Measurements from ENCODE around the gene ZCCHC24.

Gene ZCCHC24

DNA sequence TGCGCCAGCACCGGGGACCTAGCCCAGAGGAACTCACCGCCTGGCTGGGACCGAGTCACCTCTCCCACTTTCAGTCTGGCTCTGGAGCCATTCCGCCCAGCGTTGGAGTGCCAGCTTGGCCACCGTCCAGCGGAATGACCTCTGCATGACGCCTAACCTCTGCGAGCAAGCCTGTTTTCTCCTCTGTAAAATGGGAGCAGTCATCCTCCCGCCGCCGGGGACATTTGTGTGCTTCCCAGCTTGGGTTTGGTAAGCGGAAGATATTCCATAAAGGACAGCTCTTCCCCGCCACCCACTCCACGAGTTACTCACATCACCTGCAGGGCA, 1.3 kb upstream of the ZCCHC24 start:
- DNase-seq: peak in 15 of 56 donors; percentile 37 to 86 (median 53)

DNA sequence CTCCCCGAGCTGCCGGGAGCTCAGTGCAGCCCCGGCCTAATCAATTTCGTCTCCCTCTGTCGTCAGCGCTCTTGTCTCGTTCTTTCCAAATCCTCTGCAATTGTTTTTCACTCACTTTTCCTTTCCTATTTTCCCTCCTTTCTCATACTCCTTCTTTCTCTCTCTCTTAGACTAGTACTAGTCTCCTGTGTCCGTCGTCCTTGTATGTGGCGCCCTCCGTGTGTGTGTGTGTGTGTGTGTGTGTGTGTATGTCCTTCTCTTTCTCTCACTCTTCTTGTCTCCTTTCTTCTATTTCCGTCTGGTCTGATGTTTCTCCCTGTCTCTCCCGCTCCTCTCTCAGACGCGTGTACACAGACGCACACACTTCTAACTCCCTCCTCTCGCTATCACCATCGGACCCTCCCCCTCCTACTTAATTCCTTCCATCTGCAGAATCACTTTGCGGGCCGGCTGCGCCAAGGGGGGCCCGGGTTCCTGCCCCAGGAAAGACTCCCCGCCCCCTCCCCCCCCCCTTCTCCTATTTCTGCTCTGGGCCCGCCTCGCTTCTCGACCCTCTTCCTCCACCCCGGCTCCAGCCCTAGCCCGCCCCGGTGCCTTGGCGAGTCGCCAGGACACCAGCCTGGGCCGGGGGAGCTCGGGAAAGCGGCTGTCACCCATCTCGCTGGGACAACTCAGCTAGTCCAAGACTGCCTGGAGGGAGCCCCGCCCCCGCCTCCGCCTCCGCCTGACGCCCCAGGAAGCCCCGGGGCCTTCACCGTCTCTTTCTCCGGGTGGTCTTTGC, 743 bp upstream of the ZCCHC24 start:
- DNase-seq: peak in 10 of 56 donors; percentile 46 to 83 (median 62)

DNA sequence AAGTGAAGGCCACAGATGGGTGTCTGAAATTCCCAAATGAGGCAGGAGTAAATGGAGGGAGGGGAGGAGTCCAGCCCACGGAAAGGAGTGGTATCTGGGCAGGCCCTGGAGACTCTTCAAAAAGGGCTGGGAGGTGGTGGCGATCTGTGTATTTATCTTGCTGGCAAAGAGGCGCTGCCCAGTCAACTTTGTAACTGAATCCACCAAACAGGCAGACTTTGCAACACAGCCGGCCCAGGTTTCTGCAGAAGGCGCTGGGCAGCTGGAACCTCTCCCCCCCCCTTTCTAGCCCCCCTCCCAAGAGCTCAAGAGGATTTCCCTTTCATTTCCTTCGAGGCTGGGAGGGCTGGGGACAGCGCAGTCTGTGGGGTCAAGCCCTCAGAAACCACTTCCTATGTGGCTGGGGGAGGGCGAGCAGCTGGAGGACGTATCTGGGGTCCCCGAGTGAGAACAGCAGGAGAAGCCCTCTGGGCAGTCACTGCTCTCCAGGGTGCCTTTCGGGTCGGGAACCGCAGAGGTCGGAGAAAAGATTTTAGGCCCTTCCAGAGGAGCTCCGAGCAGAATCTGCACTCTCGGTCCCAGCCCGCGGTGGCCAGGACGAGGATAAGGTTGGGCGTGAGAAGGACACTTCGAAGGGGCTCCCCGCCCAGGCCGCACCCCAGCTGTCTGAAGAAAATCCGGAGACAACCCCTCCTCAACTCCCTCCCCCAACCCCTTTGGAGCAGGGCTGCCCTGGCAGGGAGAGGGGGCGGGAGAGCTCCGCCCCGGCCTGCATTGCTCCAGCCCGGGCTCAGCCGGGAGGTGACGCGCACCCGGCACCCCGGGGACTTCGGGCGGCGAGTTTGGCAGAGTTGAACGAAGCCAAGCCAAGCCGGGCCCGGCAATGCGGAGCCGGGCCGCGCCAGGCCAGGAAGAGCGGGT, 965 bp downstream of the ZCCHC24 start:
- DNase-seq: peak in 13 of 56 donors; percentile 30 to 65 (median 50)

DNA sequence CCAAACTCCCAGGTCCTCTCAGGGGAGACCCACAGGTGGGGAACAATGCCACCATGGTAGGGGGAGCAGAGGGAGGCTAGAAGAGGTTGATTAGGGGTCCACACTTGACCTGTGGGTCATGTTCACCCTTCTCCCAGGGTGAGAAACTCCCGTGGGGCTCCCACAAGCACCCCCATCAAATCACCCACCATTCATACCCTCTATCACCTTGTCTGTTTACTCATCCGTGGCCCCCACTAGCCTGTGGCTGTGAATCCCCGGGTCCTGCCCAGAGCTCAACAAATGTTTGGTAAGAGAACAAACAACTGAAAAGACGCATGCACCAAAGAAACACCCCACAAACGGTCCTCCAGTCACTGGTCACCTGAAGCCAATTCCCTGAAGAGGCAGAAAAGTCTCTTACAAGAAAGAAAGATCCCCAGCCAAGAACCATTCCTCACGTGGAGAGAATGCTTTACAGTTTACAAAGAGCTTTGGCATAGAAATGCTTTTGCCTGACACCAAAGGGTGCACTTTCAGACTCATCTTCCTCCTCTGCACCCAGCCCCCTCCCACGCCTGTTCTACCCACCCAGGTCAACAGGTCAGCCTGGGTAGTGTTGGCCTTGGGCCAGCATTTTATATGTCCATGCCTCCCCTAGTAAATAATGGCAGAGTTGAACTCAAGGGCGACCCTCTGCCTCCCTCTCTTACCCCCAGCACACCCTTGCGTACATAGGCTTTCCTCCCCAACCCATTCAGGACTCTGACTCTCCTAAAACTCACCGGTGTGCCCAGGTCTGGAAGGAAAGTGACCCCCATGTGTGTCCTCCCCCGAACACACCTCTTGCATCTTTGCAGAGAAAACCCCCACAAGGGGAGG, 1.9 kb downstream of the ZCCHC24 start:
- DNase-seq: no peak

DNA sequence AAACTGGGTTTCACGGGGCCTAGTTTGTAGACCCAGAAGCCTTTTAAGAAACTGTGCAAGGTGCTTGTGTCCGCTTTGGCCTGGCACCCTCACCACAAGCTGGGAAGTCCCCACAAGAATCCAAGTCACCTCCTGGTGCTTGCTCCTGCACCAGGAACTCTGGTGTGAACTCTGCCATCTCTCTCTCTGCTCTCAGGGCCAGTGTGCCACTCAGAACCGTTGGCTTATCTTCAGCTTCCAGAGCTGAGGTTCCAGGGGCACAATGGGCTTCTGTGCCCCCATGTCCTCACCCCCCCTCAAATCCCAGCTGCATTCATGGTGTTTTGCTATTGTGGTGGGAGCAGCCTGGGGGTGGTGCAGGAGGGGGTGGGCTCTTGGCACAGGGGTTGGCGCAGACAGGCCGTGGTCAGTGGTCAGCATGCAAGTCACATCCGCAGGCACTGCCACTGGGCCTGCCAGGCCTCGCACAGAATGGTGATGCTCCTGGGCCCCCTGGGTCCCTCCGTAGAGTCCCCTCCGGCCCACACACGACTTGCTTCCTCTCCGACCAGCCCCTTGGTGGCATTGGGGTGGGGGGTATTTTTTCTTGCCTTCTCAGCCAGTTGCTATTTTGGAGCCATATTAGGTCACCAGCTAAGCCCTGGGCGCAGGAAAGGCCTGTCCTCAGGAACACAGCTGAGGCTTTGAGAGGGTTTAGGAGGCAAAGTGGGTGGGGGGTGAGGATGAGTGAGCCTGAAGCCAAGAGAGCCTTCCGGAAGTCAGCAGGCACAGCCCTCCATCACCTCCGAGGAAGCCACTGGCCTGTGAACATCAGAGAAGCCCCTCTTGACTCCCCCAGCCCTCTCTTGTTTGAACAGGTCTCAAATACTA, 3.0 kb downstream of the ZCCHC24 start:
- DNase-seq: peak; percentile 55 to 96 (median 88)

DNA sequence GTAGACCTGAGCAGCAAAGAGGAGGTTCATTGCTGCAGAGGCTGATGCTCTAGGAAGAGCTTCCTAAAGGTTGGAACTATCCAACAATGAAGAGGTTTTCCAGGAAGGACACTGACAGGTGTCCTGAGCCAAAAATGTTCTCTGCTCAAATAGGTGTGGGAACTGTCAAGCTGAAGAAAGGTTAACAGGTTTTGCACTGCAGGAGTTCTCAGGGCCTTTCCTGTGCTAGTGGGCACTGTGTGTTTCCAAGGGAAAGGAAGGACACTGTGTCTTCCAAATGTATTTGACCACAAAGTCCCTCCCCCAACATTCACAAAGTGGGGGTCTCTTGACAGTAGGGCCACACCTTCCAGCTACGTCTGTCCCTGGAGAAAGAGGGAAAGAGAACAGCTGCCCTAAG, 4.0 kb downstream of the ZCCHC24 start:
- DNase-seq: no peak

DNA sequence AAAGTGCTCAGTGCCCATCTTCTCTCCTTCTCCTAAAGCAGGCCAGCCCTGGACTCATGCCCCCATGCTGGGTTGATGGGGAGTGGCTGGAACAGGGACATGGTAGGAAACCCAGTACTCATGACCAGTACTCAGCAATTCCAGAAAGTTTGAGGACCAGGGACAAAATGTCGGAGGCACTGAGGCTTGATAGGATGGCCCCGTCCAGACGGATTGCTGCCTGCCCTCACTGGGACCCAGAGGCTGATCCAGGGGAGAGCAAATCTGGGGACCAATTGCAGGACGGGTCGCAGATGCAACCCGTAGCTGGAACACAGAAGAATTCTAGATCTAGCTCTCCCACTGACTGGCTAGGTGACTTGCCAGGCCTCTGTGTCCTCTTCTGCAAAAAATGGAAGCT, 5.1 kb downstream of the ZCCHC24 start:
- DNase-seq: no peak

DNA sequence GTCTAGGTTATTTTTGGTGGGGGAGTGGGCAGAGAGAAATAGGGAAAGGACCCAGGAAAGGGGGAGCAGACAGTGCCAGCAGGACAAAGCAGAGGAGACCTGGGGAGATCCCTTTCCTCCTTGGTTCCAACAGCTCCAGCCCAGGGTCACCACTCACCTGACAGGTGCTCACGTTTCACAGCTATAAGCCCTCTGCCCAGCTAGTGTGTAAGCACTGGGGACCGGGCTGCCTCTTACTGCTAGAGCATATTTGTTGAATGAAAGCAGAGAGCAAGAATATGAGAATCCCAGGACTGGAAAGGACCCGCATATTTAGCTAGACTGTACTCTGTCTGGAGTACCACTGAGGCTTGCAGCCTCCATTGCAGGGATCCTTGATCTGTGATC, 6.7 kb downstream of the ZCCHC24 start:
- DNase-seq: no peak

DNA sequence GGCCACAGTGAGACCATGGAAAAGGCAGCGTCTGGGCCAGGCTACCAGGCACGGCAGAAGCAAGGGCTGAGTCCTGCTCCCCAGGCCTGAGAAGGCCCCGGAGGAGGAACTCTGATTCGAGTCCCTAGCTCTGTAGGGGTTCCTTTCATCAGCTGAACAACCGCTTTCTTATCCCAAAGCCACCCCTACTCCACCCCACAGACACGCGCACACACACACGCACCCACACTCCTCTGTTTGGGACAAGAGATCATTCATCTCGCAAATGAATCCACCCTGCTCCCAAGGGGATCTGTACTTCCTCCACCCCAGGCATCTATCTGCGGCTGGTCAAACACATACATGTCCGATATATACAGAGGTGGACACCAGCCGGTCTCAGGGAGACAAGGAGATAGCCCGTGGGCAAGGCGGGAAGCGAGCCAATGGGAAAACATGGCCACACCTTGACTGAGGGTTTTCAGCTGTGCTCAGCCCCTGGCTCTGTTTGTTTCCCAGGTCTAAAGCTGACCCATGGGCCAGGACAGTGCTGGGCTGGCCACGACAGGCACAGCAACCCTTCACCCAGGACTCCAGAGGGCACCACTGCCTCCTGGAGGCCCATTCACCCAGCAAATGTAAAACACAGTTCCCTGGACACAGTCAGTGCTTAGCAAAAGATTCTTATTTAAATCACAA, 7.3 kb downstream of the ZCCHC24 start:
- DNase-seq: peak in 16 of 56 donors; percentile 30 to 67 (median 53)

DNA sequence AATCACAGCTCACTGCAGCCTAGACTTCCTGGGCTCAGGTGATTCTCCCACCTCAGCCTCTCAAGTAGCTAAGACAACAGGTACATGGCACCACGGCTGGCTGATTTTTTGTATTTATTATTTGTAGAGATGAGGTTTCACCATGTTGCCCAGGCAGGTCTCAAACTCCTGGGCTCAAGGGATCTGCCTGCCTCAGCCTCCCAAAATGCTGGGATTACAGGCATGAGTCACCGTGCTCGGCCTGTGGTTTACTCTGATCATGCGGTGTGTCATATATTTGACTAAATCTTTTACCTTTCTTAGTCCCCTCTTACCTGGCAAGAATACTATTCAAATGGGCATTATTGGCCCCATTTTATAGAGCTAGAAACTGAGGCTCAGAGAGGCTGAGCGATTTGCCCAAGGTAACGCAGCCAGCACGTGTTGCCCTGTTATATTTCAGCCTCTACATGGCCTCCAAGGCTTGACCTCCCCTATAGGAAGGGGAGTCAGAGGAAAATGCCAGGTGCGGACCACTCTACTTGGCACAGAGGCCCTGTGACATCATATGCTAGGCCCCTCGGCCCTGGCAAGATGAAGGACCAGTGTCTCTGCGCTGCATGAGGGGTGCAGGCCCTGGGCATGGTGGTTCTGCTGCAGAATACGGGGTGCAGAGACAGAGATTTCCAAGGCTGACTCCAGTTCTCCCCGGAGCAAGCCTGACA, 8.2 kb downstream of the ZCCHC24 start:
- DNase-seq: no peak

DNA sequence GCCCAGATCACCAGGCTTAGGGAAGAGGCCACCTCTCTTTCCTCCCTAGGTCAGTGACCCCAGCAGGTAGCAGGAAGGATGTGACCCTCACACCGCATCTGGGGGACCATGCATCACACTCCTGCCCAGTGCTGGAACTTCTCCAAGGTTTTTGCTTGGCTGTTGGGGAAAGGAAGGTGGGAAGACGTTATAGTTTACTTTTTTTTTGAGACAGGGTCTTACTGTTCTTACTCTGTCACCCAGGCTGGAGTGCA, 8.6 kb downstream of the ZCCHC24 start:
- DNase-seq: no peak

DNA sequence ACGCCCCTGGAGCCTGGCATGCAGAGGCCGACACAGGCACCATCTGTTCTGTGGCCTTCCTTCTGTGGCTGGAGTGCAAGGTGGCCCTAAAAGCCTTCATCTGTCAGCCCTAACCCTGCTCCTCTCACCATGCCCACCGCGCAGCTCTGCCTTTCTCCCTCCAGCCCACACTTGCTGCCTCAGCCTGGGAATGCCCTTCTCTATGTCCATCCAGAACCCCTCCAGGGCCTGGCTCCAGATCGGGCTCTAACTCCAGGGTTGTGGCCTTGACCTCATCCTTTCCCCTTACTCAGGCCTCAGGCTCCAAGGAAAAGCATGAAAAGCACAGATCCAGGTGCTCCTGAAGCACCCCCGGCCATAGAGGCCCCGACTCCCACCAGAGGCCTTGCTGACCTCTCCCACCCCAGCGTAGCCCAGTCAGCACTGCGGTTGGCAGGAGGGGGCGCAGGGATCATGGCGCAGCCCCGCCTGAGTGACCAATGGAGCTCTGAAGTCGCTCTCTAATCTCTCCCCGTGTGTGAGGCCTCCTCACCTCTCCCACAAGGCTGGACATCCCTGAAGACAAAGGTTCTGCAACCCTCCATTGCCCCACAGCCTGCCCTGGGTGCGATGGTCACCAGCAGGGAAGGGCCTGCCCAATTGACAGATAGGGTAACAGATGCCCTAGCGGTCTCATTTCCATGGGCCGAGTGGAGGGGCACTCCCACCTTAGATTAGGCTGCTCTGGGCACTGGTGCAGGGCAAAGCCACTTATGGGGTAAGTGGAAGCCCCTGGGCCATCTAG, 9.2 kb downstream of the ZCCHC24 start:
- no peak for DNase-seq

DNA sequence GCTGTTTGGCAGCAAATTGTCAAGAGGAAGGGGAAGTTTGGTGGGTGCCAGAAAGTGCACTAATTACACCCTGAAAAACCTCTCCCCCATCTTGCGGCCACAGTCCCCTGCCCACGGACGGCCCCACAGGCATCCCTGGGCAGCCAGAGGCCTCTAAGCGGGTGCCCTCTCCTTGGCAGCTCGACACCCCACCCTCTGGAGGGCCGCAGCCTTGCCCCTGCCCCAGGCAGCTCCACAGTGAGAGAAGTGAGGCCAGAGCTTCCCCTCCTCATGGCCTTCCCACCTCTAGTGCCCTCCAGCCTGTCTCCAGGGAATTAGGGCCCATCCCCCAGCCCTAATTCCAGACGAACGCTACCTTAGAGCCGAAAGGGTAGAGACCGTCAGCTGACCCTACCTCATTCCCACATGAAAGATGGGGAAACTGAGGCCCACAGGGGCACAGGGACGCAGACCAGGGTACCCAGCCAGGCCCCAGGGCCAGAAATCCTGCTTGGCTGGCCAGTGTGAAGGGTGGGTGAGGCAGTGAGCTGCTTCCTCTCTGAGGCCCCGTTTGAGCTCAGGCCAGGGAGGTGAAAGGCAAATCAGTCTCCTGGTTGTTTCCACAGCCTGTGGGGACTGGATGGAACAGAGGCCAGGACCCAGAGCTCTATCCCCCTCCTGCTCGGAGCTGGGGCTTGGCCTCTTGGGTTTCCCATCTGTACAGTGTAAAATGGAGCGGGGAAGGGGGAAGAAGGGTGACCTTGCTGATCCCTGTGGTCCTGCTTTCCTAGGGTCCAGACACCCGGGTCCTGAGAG, 10.0 kb downstream of the ZCCHC24 start:
- no peak for DNase-seq

DNA sequence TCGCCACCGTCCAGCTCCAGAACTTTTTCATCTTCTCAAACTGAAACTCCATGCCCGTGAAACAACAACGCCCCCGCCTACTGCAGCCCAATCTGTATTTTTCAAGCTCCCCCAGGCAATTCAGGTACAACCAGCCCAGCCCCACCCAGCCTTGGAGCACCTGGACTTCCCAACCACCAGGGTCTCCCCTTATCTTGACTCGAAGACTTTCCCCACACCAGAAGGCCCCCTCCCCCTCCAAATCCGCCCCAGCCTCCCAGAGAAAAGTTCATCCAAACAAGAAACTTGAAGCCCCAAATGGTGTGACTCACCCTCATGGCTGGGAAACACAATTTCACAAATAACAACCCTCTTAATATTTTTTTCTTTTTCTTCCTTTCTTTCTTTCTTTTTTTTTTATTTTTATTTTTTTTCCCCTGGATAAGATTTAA, 10.6 kb downstream of the ZCCHC24 start:
- DNase-seq: no peak

DNA sequence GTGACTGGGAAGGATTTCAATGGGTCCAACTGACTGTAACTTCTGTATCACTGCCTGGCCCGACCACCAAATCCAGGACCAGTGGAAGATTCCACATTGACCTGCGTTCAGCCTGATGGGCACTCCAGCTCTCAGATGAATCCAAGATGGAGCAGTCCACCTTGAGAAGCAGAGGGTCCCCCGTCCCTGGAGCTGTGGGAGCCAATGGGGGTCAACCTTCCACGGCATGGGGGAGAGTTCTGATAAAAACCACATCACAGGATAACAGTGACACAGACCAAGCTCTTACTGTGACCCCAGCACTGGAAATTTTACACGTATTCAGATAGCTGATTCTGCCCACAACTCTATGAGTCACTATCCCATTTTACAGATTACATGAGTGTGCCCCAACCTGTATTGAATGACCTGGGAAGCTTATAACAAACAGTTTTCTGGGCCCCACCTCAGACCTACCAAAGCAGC, 11.2 kb downstream of the ZCCHC24 start:
- DNase-seq: no peak

DNA sequence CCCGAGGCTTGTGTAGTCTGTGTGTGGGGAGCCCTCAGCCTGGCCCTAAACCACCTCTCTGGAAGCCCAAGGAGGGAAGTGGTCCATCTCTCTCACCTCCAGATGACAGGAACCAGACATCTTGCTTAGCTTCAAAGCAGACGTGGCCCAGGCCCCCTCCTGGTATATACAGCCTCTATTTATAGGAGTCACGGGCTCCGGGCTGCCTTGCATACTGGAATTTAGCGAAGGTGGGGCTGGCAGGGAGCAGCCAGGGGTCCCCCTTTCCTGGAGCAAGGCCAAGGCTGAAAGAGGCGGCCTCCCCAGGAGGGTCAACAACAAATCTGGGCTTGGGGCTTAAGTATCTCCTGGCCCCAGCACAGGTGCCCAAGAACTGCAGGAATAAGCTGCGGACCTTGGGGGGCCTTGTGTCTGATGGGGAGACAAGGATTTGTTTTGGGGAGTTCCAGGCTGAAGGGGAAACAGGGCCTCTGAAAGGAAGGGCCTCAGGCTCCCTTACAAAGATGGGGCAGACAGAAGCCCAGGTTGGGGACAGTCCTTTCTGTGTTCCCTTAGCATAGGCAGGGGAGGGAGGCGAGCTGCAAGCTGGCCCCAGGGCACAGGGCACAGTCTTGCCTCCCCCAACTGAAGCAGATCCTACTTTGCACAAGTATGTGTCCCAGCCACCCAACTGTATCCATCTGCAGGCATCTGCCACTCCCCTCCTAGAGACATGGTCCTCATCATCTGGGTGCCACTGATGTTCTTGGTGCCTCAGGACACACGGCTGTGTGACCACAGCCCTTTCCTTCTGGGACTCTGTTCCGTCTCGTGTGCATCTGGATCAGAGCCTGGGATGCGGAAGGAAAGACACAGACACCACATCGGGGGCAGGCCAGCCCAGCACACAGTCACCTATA, 11.9 kb downstream of the ZCCHC24 start:
- no peak for DNase-seq

Measured in amygdala (tissue), 56 donors.